Measurements from ENCODE around the gene TMEM132D. TPM values are rescaled to one million over a fixed set of nuclear protein-coding genes. Genes with fewer than 3 reads are reported as not detected.

Gene TMEM132D
- total RNA-seq, 4 donors from 2014 or later = not detected

DNA sequence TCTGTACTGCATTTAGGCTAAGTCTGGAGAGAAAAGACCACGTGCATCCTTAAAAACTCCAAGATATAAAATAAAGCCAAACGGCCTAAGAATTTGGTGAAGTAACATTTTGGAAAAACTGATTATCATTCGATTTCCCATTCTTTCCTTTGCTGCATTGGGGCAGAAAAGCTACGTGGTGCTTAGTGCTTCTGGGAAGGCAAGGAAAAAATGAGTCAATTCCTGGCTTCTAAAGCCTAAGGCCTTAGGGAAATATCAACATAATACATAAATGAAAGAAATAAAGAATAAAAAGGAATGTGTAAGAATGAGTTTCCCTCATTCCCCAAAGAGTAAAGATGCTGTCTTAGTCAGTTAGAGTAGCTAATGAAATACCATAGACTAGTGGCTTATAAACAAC, 530.1 kb downstream of the TMEM132D start:
- no peak for TF ChIP-seq CTCF (IDR thresholded peaks at IDR 0.05; ENCODE audit: low read depth)

GRCh38 chr12:129372876-129373275, 530.9 kb downstream of the TMEM132D start:
- TF ChIP-seq CTCF (IDR thresholded peaks at IDR 0.05; ENCODE audit: low read depth) = no peak

DNA sequence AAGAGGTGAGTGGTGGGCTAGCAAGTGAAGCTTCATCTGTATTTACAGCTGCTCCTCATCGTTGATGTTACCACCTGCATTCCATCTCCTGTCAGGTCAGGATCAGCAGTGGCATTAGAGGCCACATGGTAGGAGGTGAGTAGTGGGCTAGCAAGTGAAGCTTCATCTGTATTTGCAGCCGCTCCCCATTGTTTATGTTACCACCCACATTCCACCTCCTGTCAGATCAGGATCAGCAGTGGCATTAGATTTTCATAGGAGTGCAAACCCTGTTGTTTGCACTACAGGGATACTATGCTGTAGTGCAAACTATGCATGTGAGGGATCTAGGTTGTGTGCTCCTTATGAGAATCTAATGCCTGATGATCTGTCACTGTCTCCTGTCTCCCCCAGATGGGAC, 531.5 kb downstream of the TMEM132D start:
- TF ChIP-seq CTCF (IDR thresholded peaks at IDR 0.05; ENCODE audit: low read depth) = no peak

- TF ChIP-seq CTCF (IDR thresholded peaks at IDR 0.05; ENCODE audit: low read depth) = no peak
Measured at GRCh38 chr12:129371268-129371667, 532.6 kb downstream of the TMEM132D start.

GRCh38 chr12:129366656-129367055, 537.2 kb downstream of the TMEM132D start:
- TF ChIP-seq CTCF (IDR thresholded peaks at IDR 0.05; ENCODE audit: low read depth) = no peak

- TF ChIP-seq CTCF (IDR thresholded peaks at IDR 0.05; ENCODE audit: low read depth) = no peak
Measured at GRCh38 chr12:129363041-129363440, 540.8 kb downstream of the TMEM132D start.

DNA sequence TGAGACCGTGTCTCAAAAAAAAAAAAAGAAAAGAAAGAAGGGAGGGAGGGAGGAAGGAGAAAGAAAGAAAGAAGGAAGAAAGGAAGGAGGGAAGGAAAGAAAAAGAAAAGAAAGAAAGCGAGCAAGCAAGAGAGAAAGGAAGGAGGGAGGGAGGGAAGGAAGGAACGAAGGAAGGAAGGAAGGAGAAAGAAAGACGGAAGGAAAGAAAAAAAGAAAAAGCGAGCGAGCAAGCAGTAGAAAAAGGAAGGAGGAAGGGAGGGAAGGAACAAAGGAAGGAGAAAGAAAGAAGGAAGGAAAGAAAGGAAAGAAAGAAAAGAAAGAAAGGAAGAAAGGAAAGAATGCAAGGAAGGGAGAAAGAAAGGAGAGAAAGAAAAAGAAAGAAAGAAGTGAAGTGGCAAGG, 546.6 kb downstream of the TMEM132D start:
- TF ChIP-seq CTCF (IDR thresholded peaks at IDR 0.05; ENCODE audit: low read depth) = no peak
